ENCODE results near the gene CDRT4. TPM values are rescaled to one million over a fixed set of nuclear protein-coding genes. Genes with fewer than 3 reads are reported as not detected.

The CDRT4 gene
- total RNA-seq, 1 donor from 2014 or later: 9.1 TPM

- Mint-ChIP-seq H3K9me3 (ENCODE audit: low read depth) (no peaks in the 10 kb centered on the region), H3K4me1 (ENCODE audit: low read depth) (peaks cover 32% of the 10 kb centered on the region), H3K27me3 (ENCODE audit: low read depth) (no peaks in the 10 kb centered on the region), H3K27ac (ENCODE audit: unreplicated experiment) (peak overlapping the region; percentile 1), H3K36me3 (ENCODE audit: low read depth) (no peaks in the 10 kb centered on the region), H3K4me3 (ENCODE audit: unreplicated experiment) (no peak overlapping the region)
- DNase-seq (ENCODE audit: low spot score): no peak
- no peak for TF ChIP-seq CTCF (IDR thresholded peaks at IDR 0.05)
Observed at GRCh38 chr17:15422392-15422965, 44.9 kb downstream of the CDRT4 start.

- DNase-seq (ENCODE audit: low spot score): no peak
- no peak overlapping the region for H3K4me3 Mint-ChIP-seq (ENCODE audit: unreplicated experiment)
- H3K27ac Mint-ChIP-seq (ENCODE audit: unreplicated experiment): peak overlapping the region; percentile 8
- no peaks in the 10 kb centered on the region for H3K9me3 Mint-ChIP-seq (ENCODE audit: low read depth)
- no peaks in the 10 kb centered on the region for H3K27me3 Mint-ChIP-seq (ENCODE audit: low read depth)
- TF ChIP-seq CTCF (IDR thresholded peaks at IDR 0.05): no peak
- peaks cover 29% of the 10 kb centered on the region for H3K4me1 Mint-ChIP-seq (ENCODE audit: low read depth)
- no peaks in the 10 kb centered on the region for H3K36me3 Mint-ChIP-seq (ENCODE audit: low read depth)
Observed at GRCh38 chr17:15418781-15419180, 48.6 kb downstream of the CDRT4 start.

GRCh38 chr17:15414532-15415306, 52.7 kb downstream of the CDRT4 start:
- Mint-ChIP-seq H3K27ac (ENCODE audit: unreplicated experiment) (no peak overlapping the region), H3K27me3 (ENCODE audit: low read depth) (no peaks in the 10 kb centered on the region), H3K36me3 (ENCODE audit: low read depth) (no peaks in the 10 kb centered on the region), H3K4me1 (ENCODE audit: low read depth) (peaks cover 38% of the 10 kb centered on the region), H3K4me3 (ENCODE audit: unreplicated experiment) (no peak overlapping the region), H3K9me3 (ENCODE audit: low read depth) (no peaks in the 10 kb centered on the region)
- no peak for TF ChIP-seq CTCF (IDR thresholded peaks at IDR 0.05)
- DNase-seq (ENCODE audit: low spot score): no peak

DNA sequence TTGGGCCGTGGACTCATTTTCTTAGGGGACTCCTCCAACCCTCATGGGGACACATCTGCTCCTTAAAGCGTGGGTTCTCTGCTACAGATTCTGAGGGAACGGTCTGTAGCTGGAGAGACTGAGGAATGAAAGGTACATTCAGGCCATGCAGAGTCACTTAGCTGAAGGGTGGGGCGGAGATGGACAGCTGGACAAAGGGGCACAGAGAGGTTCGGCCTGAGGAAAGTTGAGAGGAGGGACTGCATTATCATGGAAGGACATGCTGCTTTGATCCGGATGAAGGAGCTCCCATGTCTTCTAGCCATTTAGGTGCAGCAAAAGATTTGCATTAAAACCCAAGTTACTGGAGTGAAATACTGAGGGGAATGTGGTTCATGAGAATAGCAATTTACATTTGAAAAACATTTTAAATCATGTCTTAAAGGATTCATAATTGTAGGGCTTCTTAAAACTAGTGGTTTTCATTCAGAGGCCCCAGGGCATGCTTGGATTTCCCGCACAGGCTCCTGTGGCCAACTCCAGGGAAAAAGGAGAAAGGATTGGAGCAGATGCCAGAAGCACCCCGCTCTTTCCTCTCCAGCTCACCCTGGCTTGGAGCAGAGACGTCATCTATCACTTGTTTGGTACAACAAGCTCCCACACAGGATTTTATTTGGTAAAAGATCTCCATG, 54.2 kb downstream of the CDRT4 start:
- Mint-ChIP-seq H3K36me3 (ENCODE audit: low read depth) (no peaks in the 10 kb centered on the region), H3K9me3 (ENCODE audit: low read depth) (no peaks in the 10 kb centered on the region), H3K27me3 (ENCODE audit: low read depth) (no peaks in the 10 kb centered on the region), H3K4me1 (ENCODE audit: low read depth) (peaks cover 42% of the 10 kb centered on the region), H3K4me3 (ENCODE audit: unreplicated experiment) (no peak overlapping the region), H3K27ac (ENCODE audit: unreplicated experiment) (no peak overlapping the region)
- no peak for DNase-seq (ENCODE audit: low spot score)
- no peak for TF ChIP-seq CTCF (IDR thresholded peaks at IDR 0.05)

GRCh38 chr17:15412606-15413005, 54.8 kb downstream of the CDRT4 start:
- no peak for DNase-seq (ENCODE audit: low spot score)
- no peaks in the 10 kb centered on the region for H3K9me3 Mint-ChIP-seq (ENCODE audit: low read depth)
- TF ChIP-seq CTCF (IDR thresholded peaks at IDR 0.05): no peak
- H3K36me3 Mint-ChIP-seq (ENCODE audit: low read depth): no peaks in the 10 kb centered on the region
- H3K4me1 Mint-ChIP-seq (ENCODE audit: low read depth): peaks cover 45% of the 10 kb centered on the region
- no peaks in the 10 kb centered on the region for H3K27me3 Mint-ChIP-seq (ENCODE audit: low read depth)
- H3K27ac Mint-ChIP-seq (ENCODE audit: unreplicated experiment): no peak overlapping the region
- H3K4me3 Mint-ChIP-seq (ENCODE audit: unreplicated experiment): no peak overlapping the region

Measured in chondrocyte (in vitro differentiated cells).